RWPE2 (cell line): Measurements from ENCODE around the gene PIK3CG.

Experiments
- ATAC-seq: fragments of 200-7000 bp; cut with Tn5 transposase; 3 replicates; pipeline ENCODE4 v1.9.1; 2021; ENCODE audit warnings: low read depth
- DNase-seq: peaks from one replicate; pipeline ENCODE4 v3.0.0-alpha.2; 2020; ENCODE audit warnings: low spot score
- H3K27ac ChIP-seq: fragments of 450-650 bp; 2 replicates; pipeline ENCODE4 v1.5.1; 2017; ENCODE audit warnings: mild to moderate bottlenecking; ENCODE audit not compliant: poor library complexity, severe bottlenecking
- H3K27me3 ChIP-seq: fragments of 250-450 bp; sonication (Bioruptor Pico); 2 replicates; pipeline ENCODE4 v1.5.1; 2021; ENCODE audit warnings: mild to moderate bottlenecking, moderate library complexity; ENCODE audit not compliant: insufficient read depth, poor library complexity, severe bottlenecking
- H3K36me3 ChIP-seq: fragments of 250-450 bp; sonication (Bioruptor Pico); 2 replicates; pipeline ENCODE4 v1.5.1; 2020; ENCODE audit warnings: low read depth, mild to moderate bottlenecking, moderate library complexity
- H3K4me1 ChIP-seq: fragments of 250-450 bp; sonication (Bioruptor Pico); 2 replicates; pipeline ENCODE4 v1.5.1; 2021; ENCODE audit warnings: mild to moderate bottlenecking, moderate library complexity; ENCODE audit not compliant: insufficient read depth, poor library complexity, severe bottlenecking
- H3K4me3 ChIP-seq: fragments of 250-450 bp; sonication (Bioruptor Pico); 2 replicates; pipeline ENCODE4 v1.5.1; 2021; ENCODE audit warnings: mild to moderate bottlenecking, moderate library complexity; ENCODE audit not compliant: severe bottlenecking
- H3K9me3 ChIP-seq: fragments of 250-450 bp; sonication (Bioruptor Pico); 2 replicates; pipeline ENCODE4 v1.5.1; 2021; ENCODE audit warnings: mild to moderate bottlenecking, moderate library complexity; ENCODE audit not compliant: severe bottlenecking
- CTCF ChIP-seq: fragments of 450-650 bp; IDR thresholded peaks from one replicate; pipeline ENCODE4 v1.5.1; 2017; ENCODE audit warnings: mild to moderate bottlenecking, moderate library complexity; ENCODE audit not compliant: poor library complexity, severe bottlenecking

PIK3CG gene

GRCh38 chr7:106865130-106866041 lies at the start of gene PIK3CG:
TSS of gene PIK3CG (plus strand) at chr7:106865282. CDS start at chr7:106867562, 2,280 bp downstream.
- H3K27me3 ChIP-seq, result peaks cover 2% of the 10 kb centered on the region
- no peak for DNase-seq
- no peak within 1 kb of the TSS for H3K4me3 ChIP-seq
- TF ChIP-seq CTCF, result no peak
- H3K9me3 ChIP-seq, result no peaks in the 10 kb centered on the region
- no peaks in the 10 kb centered on the region for H3K4me1 ChIP-seq
- no peak for ATAC-seq
- H3K27ac ChIP-seq, result no peak within 1 kb of the TSS
- no peaks in the 10 kb centered on the region for H3K36me3 ChIP-seq

- ATAC-seq (no peak), DNase-seq (no peak)
- no peak for TF ChIP-seq CTCF
- Histone ChIP-seq H3K36me3 (no peaks in the 10 kb centered on the region), H3K4me3 (no peak overlapping the region), H3K27ac (no peak overlapping the region), H3K9me3 (no peaks in the 10 kb centered on the region), H3K4me1 (no peaks in the 10 kb centered on the region), H3K27me3 (no peaks in the 10 kb centered on the region)
Measured at GRCh38 chr7:106817098-106817497, 48.0 kb upstream of the PIK3CG start.

- no peaks in the 10 kb centered on the region for H3K4me1 ChIP-seq
- no peak for TF ChIP-seq CTCF
- no peaks in the 10 kb centered on the region for H3K9me3 ChIP-seq
- H3K27ac ChIP-seq, result no peak overlapping the region
- H3K4me3 ChIP-seq, result no peak overlapping the region
- no peaks in the 10 kb centered on the region for H3K36me3 ChIP-seq
- H3K27me3 ChIP-seq, result no peaks in the 10 kb centered on the region
- DNase-seq, result no peak
- no peak for ATAC-seq
Measured at GRCh38 chr7:106818736-106819135, 46.3 kb upstream of the PIK3CG start.

GRCh38 chr7:106819546-106819945 lies 45.5 kb upstream of the PIK3CG start:
- H3K27me3 ChIP-seq, result no peaks in the 10 kb centered on the region
- no peak for DNase-seq
- H3K27ac ChIP-seq, result no peak overlapping the region
- H3K36me3 ChIP-seq, result no peaks in the 10 kb centered on the region
- no peaks in the 10 kb centered on the region for H3K4me1 ChIP-seq
- H3K4me3 ChIP-seq, result no peak overlapping the region
- ATAC-seq, result no peak
- TF ChIP-seq CTCF, result no peak
- H3K9me3 ChIP-seq, result no peaks in the 10 kb centered on the region
